Erythroblast (primary cell): ENCODE data around the gene HIGD1B.

Experiments used
- DNase-seq, 2 experiments: peaks; one replicate each; lab custom pipeline; 2025; lab: John Stamatoyannopoulos, UW
- GATA1 ChIP-seq: IDR thresholded peaks from 2 replicates; pipeline ENCODE4 v1.6.1; 2011; ENCODE audit warnings: low read depth, mild to moderate bottlenecking, control low read depth, low read length, moderate library complexity
- POLR2A ChIP-seq: IDR thresholded peaks from 2 replicates; pipeline ENCODE4 v1.6.1; 2011; ENCODE audit warnings: mild to moderate bottlenecking, low read length

The HIGD1B gene

DNA sequence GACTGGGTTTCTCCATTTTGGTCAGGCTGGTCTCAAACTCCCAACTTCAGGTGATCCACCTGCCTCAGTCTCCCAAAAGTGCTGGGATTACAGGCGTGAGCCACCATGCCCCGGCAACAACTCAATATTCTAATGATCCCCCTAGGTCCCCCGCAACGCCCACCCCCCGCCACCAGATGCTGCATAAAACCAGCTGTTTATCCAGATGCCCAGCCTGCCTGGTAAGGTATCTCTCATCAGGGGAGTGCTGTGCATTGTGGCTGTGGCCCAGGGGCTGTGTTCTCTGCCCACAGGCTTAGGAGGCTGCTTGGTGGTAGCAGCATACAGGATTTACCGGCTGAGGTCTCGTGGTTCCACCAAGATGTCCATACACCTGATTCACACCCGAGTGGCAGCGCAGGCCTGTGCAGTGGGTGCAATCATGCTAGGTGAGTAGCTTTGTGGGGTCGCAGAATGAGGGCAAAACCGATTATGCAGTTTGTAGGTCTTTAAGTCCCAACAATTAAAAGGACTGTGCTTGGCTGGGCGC lies 1.3 kb downstream of the HIGD1B start:
- DNase-seq: no peak
- TF ChIP-seq GATA1 (no peak), POLR2A (no peak)

DNA sequence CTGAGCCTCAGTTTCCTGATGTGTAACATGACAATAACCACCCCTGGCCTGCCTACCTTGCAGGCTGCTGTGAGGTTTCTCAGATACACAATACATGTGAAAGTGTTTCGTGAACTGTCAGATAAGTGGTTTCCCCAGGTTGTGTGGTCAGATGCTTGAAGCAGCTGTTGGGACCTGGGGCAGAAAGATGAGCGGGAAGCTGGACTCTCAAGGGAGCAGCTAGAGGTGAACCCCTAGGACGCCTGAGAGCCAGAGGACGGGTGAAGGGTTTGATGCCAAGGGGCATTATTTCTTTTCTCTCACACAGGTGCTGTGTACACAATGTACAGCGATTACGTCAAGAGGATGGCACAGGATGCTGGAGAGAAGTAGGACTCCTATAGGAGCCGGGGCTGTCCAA lies 2.3 kb downstream of the HIGD1B start:
- no peak for DNase-seq
- no peak for TF ChIP-seq POLR2A

DNA sequence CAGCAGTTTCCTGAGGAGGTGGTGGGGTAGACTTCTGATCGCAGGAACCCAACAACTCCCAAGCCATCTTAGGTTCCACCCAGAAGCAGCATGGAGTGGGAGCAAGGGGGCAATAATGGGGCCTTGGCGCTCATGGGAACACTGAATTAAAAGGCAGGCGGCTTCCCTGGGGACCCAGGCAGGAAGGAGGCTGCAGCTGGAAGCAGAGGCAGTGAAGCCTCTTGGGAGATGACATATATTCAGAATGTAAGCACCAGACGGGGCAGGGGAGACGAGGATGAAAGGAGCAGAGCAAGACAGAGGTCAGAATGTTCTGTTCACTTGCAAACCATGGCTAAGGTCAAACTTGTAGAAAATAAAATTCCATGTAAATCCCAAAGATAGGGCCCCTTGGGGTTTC lies 2.9 kb downstream of the HIGD1B start:
- DNase-seq: no peak
- TF ChIP-seq GATA1 (no peak), POLR2A (no peak)

DNA sequence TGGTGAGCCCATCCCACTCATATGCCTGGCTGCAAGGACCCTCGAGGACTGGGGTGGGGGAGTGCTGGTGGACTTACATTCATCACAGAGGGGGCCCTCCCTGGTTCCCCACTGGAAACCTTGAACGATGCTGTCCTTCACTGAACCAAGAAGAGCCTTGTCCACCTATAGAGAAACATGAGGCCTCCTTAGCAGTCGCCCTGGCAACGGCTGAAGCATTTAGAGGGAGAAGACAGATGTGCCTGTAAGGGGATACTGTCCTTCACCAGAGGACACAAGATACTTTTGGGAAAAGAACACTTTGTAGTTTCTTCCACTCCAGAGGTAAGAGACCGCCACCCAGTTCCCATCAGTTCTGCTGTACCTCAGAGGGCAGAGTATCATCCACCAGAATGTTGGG lies 6.5 kb downstream of the HIGD1B start:
- no peak for DNase-seq
- no peak for TF ChIP-seq POLR2A
- no peak for TF ChIP-seq GATA1

DNA sequence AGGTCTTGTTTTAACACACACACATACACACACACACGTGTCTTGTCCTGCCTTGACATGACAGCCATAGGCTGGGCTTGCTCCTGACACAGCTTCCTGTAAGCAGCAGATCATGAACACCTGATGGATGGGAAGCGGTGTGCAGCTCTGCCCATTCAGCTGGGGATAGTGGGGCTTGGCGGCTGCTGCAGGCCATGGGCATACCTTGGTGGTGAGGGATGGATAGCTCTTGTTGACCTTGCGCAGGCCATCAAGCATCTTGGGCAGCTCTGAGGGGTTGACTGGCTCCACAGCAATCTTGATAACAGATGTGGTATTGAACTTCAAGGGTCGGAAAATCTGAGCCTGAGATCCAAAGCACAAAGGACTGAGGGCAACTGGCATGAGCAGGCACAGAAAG lies 12.0 kb downstream of the HIGD1B start:
- DNase-seq: no peak
- TF ChIP-seq GATA1: no peak
- TF ChIP-seq POLR2A: no peak

DNA sequence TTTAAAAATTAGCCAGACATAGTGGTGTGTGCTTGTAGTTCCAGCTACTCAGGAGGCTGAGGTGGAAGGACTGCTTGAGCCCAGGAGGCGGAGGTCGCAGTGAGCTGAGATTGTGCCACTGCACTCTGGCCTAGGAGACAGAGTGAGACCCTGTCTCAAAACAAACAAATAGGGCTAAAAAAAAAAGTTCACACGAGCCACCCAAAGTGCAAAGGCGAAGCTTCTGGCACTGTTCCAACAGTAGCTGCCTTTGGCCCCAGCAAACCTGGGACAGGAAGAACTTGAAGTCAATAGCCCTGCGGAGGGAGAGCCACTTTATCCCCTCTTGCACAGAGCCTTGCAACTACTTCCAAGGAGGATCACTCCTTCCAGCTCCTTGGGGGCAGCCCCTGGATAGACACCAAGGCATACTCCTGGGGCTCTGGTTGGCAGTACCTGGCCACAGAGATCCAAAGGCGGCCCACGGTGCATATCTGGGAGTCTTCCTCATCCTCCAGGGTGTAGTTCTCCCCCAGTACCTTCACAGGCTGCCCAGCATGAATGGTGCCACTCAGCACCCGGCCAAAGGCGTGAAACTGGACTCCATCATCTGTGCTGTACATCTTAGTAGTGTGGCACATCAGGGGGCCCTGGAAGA lies 14.7 kb downstream of the HIGD1B start:
- TF ChIP-seq GATA1 (no peak), POLR2A (no peak)
- no peak for DNase-seq

DNA sequence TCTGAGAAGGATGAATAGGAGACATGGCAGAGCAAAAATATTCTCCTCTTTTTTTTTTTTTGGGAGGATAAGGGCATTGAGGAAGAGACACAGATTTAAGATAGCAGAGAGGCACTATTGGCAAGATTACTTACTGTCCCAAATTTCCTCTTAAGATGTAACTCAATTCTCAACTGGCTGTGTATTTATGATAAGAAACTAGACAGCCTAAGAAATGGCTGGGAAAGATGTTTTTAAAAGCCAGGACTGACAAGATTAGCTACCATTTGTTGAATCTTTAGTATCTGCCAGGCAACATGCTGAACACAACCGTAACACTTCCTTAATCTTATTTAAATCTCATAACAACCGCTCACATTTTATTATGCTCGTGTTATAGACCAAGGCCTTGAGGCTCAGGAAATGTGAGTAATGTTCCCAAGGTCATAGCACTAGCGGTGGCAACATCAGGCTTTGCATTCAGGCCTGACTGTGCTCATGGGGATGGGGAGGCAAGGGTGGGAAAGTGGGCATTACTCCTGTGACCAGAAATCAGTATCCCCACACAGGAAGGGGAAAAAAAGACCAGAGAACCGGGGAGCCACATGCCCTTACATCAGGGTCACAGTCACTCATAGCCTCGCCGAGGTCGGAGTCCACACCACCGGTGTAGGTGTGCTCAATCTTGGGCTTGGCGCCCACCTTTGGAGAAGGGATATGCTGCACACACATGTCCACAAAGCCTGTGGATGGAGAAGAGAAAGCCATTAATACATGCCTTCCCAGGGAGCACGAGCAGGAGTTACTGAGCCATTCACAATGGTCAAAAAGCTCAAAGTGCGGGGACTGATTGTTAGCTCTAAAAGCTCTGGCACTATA lies 15.6 kb downstream of the HIGD1B start:
- TF ChIP-seq POLR2A (no peak), GATA1 (no peak)
- no peak for DNase-seq

DNA sequence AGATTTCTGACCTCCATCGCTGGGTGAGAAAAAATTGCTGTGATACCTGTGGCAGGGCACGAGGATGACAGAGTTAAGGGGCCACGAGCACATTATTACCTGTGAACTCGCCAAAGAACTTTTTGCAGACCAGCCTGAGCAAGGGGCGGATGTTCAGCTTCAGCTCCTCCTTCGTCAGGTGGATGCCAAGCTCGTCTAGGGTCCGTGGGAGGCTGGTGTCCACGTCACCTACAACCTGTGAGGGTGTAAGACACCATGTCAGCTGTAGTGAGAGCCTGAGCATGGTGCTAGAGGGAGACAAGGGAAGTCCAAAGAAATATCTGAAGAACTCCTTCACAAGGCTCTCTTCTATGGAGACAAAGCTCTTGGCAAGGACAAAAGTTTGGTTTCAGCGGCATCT lies 17.1 kb downstream of the HIGD1B start:
- DNase-seq: no peak
- TF ChIP-seq POLR2A (no peak), GATA1 (no peak)

DNA sequence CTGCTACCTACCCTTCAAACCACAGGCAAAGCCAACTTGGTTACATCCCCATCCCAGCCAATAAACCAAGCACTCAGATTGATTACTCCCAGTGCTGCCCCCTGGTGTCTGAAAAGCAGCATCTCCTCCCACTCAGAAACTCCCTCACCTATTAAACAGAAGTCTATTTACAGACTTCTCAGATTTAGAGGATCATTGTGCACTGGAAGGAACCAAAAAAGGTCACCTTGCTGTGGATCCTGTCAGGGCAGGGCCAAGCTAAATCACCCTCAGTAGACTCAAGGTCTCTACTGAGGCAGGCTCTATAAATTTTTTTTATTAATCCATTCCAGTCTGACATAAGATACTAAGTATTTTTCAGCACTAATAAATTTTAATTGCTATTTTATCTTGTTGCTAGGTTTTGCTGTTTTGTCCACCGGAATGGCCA lies 17.6 kb downstream of the HIGD1B start:
- no peak for TF ChIP-seq GATA1
- DNase-seq: peak; percentile 69 to 84

DNA sequence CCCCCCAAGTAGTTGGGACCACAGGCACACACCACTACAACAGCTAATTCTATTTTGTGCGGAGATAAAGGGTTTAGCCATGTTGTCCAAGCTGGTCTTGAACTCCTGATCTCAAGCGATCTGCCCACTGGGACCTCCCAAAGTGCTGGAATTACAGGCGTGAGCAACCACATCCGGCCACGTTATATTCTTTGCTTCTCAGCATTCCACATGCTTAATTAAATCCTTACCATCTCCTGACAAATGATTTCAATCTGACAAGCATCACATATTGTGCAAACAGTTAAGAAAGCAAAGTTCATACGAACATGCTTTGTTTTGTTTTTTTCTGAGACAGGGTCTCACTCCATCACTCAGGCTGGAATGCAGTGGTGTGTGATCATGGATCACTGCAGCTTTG lies 18.2 kb downstream of the HIGD1B start:
- no peak for DNase-seq
- no peak for TF ChIP-seq GATA1
- no peak for TF ChIP-seq POLR2A

DNA sequence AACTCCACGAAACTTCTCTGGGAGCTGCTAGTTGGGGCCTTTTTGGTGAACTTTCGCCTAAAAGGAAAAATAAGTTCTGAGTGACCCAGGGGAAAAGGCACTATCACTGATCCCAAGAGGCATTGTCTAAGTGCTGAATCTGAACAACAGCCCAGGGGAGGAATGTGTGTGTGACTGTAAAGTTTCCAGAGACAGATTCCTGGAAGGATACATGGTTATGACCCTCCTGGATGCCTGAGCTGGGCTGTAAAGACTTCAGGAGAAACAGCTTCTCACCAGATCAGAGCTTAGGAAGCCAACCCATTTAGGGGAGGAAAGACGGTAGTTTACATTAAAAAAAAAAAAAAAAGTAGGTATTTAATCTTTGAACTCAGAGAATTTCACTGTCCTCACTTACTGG lies 20.2 kb downstream of the HIGD1B start:
- DNase-seq: no peak
- TF ChIP-seq POLR2A: no peak

DNA sequence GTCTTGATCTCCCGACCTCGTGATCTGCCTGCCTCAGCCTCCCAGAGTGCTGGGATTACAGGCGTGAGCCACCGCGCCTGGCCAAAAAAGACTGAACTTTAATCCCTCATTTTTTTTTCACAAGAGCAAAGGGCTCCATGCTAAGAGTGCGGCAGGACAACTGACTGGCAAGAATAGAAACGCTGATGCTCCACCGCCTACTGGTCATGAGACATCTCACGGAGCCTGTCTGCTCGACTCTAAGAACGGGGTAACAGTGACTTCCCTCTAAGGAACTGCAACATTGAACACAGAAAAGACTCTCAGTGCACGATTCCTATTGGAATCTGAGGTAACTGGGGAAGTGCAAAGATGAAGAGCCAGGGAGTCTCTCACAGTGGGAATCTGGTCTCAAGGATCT lies 23.9 kb downstream of the HIGD1B start:
- TF ChIP-seq GATA1: no peak
- no peak for TF ChIP-seq POLR2A
- no peak for DNase-seq

DNA sequence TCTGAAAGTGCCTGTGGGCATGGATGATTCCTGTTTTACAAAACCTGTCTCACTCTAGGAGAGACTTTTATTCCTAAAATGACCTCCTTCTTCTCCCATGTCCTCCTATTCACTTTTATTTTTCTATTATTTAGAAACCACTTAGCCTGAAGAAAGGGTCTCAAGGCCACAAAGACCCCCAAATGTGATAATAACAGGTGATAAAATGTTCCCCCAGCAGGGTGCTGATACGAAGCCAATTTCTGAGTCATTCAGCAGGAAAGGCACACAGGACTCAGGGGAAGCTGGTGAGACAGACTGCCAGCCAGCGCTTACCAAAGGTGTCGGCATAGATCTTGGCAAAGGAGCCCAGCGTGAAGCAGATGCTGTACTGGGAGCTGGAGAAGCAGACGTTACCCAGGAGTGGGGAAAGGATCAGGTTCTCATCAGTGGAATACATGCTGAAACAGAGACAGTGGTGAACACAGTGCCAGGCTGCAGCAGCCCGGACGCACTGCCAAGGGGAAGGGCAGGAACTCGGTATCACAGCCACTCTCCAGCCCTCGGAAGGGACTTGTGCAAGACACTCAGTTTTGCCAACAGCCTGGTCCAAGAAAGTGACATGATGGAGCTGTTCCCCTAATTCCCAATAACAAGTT lies 24.6 kb downstream of the HIGD1B start:
- no peak for TF ChIP-seq GATA1
- TF ChIP-seq POLR2A: no peak
- no peak for DNase-seq

DNA sequence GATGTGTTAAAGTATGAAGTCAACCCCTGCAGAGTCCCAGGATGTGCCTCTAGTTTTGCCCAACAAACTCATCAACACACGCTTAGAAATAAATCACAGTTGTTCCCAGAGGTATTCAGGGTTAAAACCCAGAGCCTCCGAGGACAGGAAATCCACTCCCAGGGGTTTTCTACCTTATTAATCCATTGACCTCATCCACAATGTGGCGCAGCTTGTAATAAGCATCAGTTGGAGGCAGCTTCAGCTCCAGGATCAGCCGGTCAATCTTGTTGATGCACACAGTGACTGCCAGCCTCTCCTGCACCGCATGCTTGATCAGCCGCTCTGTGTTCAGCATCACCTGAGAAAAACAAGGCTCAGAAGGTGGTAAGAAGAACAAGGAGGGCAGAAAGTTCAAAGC lies 28.1 kb downstream of the HIGD1B start:
- no peak for TF ChIP-seq GATA1
- TF ChIP-seq POLR2A: no peak
- DNase-seq: no peak
